ENCODE results near the gene THG1L.

The THG1L gene

DNA sequence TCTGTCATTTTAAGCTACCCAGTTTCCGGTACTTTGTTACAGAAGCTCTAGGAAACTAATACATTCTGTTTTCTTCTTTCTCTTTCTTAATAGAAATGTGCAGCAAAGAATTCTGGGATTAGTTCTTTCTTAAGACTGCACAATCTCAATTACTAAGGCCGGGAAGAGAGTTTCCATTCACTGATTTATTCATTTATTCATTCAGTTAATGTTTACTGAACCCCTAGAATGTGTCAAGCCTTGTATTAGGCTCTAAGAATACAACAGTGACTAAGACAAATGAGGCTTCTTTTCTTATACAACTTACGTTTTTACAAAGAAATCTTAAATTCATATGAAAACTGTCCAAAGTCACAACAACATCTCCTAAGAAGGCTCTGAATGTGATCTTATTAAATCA lies 27.5 kb upstream of the THG1L start:
- TF ChIP-seq, protein P1, sequence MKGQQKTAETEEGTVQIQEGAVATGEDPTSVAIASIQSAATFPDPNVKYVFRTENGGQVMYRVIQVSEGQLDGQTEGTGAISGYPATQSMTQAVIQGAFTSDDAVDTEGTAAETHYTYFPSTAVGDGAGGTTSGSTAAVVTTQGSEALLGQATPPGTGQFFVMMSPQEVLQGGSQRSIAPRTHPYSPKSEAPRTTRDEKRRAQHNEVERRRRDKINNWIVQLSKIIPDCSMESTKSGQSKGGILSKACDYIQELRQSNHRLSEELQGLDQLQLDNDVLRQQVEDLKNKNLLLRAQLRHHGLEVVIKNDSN (IDR thresholded peaks at IDR 0.05), result no peak
- TF ChIP-seq, protein P2, sequence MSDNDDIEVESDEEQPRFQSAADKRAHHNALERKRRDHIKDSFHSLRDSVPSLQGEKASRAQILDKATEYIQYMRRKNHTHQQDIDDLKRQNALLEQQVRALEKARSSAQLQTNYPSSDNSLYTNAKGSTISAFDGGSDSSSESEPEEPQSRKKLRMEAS (IDR thresholded peaks at IDR 0.05), result no peak
- TF ChIP-seq TEAD4 (IDR thresholded peaks at IDR 0.05) (no peak), ZBTB7A (IDR thresholded peaks at IDR 0.05; ENCODE audit: low read depth) (no peak), EP300 (IDR thresholded peaks at IDR 0.05; ENCODE audit: borderline replicate concordance) (no peak), TAF1 (IDR thresholded peaks at IDR 0.05; ENCODE audit: low read depth) (no peak), RAD21 (IDR thresholded peaks at IDR 0.05; ENCODE audit: low read depth) (no peak)

DNA sequence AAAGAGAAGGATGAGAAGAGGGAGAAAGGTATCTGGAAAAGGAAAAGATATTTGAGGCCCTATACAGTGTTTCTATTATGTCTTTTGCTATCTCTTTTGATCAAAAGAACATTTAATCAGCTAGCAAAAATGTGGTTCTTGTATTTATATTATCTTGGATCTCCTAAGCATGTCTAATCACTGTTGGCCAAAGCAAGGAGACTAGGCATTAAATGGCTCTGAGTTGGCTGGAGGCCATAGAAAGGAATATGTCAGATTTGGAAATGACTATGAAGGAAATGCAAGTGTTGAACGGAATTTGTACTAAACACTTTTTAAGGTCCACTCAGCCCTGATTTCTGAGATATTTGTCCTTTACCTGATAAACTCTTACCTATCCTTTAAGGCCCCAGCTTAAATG lies 22.4 kb upstream of the THG1L start:
- TF ChIP-seq YY1 (IDR thresholded peaks at IDR 0.05; ENCODE audit: low read depth) (no peak), TEAD4 (IDR thresholded peaks at IDR 0.05) (no peak), EGR1 (IDR thresholded peaks at IDR 0.05) (no peak), TAF1 (IDR thresholded peaks at IDR 0.05; ENCODE audit: low read depth) (no peak), CEBPB (IDR thresholded peaks at IDR 0.05) (no peak), TCF12 (IDR thresholded peaks at IDR 0.05; ENCODE audit: low read depth) (no peak), NFIC (IDR thresholded peaks at IDR 0.05) (no peak), EP300 (IDR thresholded peaks at IDR 0.05; ENCODE audit: borderline replicate concordance) (no peak)
- TF ChIP-seq, protein P1 (IDR thresholded peaks at IDR 0.05), result no peak
- TF ChIP-seq, protein P3, sequence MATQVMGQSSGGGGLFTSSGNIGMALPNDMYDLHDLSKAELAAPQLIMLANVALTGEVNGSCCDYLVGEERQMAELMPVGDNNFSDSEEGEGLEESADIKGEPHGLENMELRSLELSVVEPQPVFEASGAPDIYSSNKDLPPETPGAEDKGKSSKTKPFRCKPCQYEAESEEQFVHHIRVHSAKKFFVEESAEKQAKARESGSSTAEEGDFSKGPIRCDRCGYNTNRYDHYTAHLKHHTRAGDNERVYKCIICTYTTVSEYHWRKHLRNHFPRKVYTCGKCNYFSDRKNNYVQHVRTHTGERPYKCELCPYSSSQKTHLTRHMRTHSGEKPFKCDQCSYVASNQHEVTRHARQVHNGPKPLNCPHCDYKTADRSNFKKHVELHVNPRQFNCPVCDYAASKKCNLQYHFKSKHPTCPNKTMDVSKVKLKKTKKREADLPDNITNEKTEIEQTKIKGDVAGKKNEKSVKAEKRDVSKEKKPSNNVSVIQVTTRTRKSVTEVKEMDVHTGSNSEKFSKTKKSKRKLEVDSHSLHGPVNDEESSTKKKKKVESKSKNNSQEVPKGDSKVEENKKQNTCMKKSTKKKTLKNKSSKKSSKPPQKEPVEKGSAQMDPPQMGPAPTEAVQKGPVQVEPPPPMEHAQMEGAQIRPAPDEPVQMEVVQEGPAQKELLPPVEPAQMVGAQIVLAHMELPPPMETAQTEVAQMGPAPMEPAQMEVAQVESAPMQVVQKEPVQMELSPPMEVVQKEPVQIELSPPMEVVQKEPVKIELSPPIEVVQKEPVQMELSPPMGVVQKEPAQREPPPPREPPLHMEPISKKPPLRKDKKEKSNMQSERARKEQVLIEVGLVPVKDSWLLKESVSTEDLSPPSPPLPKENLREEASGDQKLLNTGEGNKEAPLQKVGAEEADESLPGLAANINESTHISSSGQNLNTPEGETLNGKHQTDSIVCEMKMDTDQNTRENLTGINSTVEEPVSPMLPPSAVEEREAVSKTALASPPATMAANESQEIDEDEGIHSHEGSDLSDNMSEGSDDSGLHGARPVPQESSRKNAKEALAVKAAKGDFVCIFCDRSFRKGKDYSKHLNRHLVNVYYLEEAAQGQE (IDR thresholded peaks at IDR 0.05; ENCODE audit: low read depth), result no peak
- TF ChIP-seq, protein P2 (IDR thresholded peaks at IDR 0.05), result no peak

DNA sequence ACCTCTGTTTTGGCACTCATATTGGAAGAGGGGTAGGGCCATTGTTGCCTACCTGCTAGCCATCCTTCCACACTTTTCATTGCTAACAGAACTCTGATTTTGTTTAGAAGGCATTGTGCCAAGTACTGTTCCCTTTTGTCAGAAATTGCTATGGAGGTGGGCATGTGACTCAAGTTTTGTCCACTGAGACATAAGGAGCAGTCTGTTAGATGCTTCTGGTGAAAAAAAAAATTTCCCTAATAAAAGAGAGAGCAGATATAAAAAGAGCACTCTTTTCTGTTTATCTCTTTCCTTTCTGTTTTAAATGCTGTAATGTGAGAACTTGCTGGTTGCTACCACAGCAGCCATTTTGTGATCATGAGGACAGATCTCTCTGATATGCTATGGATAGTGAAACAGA lies 21.9 kb upstream of the THG1L start:
- no peak for TF ChIP-seq RAD21 (IDR thresholded peaks at IDR 0.05; ENCODE audit: low read depth)
- TF ChIP-seq ZBTB7A (IDR thresholded peaks at IDR 0.05; ENCODE audit: low read depth), result no peak
- no peak for TF ChIP-seq CEBPB (IDR thresholded peaks at IDR 0.05)
- TF ChIP-seq FOXM1 (IDR thresholded peaks at IDR 0.05; ENCODE audit: borderline replicate concordance, low read depth), result no peak
- TF ChIP-seq TEAD4 (IDR thresholded peaks at IDR 0.05), result no peak
- TF ChIP-seq, protein P1 (IDR thresholded peaks at IDR 0.05), result no peak
- no peak for TF ChIP-seq TAF1 (IDR thresholded peaks at IDR 0.05; ENCODE audit: low read depth)
- TF ChIP-seq YY1 (IDR thresholded peaks at IDR 0.05; ENCODE audit: low read depth), result no peak
- no peak for TF ChIP-seq EP300 (IDR thresholded peaks at IDR 0.05; ENCODE audit: borderline replicate concordance)
- no peak for TF ChIP-seq NFIC (IDR thresholded peaks at IDR 0.05)
- TF ChIP-seq TCF12 (IDR thresholded peaks at IDR 0.05; ENCODE audit: low read depth), result no peak
- no peak for TF ChIP-seq EGR1 (IDR thresholded peaks at IDR 0.05)
- TF ChIP-seq, protein P2 (IDR thresholded peaks at IDR 0.05), result no peak
- no peak for TF ChIP-seq CREB1 (IDR thresholded peaks at IDR 0.05; ENCODE audit: low read depth)
- TF ChIP-seq, protein P3 (IDR thresholded peaks at IDR 0.05; ENCODE audit: low read depth), result no peak

DNA sequence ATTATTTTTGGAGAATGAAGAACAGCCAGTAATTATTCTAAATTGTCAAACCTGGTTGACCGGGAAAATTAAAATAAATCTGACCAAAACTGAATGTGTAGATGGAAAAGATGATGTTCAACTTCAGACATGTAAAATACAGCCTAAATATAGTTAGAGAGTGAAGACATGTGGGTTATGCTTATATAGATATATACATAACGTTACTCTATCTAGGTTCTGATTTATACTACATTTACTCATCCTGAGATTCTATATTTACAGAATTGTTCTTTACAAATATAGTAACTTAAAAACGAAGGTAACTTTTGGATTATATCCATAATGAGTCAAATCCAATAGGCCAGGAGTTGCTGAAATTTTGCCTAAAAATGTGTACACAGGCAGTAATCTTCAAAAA lies 20.8 kb upstream of the THG1L start:
- TF ChIP-seq FOXM1 (IDR thresholded peaks at IDR 0.05; ENCODE audit: borderline replicate concordance, low read depth) (no peak), CEBPB (IDR thresholded peaks at IDR 0.05) (no peak), CREB1 (IDR thresholded peaks at IDR 0.05; ENCODE audit: low read depth) (no peak), EGR1 (IDR thresholded peaks at IDR 0.05) (no peak), TCF12 (IDR thresholded peaks at IDR 0.05; ENCODE audit: low read depth) (no peak), EP300 (IDR thresholded peaks at IDR 0.05; ENCODE audit: borderline replicate concordance) (no peak), YY1 (IDR thresholded peaks at IDR 0.05; ENCODE audit: low read depth) (no peak), TEAD4 (IDR thresholded peaks at IDR 0.05) (no peak), RAD21 (IDR thresholded peaks at IDR 0.05; ENCODE audit: low read depth) (no peak), ZBTB7A (IDR thresholded peaks at IDR 0.05; ENCODE audit: low read depth) (no peak)
- TF ChIP-seq, protein P2 (IDR thresholded peaks at IDR 0.05), result no peak

DNA sequence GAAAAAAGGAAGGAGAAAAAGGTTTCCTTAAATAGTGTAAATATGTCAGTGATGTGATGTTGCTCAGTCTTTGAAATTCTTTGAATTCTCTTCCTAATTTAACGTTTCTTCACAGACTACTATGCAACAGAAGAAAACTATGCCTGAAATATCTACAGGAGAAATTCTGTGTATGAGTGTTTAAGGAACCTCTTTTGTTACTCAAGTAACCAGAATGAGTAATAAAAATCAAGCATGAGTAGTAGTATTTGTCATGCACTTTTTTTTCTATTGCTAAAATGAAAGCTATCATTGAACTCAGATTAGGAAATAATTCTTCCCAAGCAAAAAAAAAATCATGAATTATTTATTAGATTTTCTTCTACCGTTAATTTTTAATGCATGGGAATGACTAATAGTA lies 20.3 kb upstream of the THG1L start:
- TF ChIP-seq EP300 (IDR thresholded peaks at IDR 0.05; ENCODE audit: borderline replicate concordance), result no peak
- TF ChIP-seq, protein P2 (IDR thresholded peaks at IDR 0.05), result no peak
- no peak for TF ChIP-seq CEBPB (IDR thresholded peaks at IDR 0.05)
- no peak for TF ChIP-seq ZBTB7A (IDR thresholded peaks at IDR 0.05; ENCODE audit: low read depth)
- TF ChIP-seq, protein P1 (IDR thresholded peaks at IDR 0.05), result no peak
- TF ChIP-seq TEAD4 (IDR thresholded peaks at IDR 0.05), result no peak
- TF ChIP-seq NFIC (IDR thresholded peaks at IDR 0.05), result no peak
- TF ChIP-seq TAF1 (IDR thresholded peaks at IDR 0.05; ENCODE audit: low read depth), result no peak
- TF ChIP-seq CREB1 (IDR thresholded peaks at IDR 0.05; ENCODE audit: low read depth), result no peak
- no peak for TF ChIP-seq FOXM1 (IDR thresholded peaks at IDR 0.05; ENCODE audit: borderline replicate concordance, low read depth)
- TF ChIP-seq, protein P3 (IDR thresholded peaks at IDR 0.05; ENCODE audit: low read depth), result no peak
- no peak for TF ChIP-seq RAD21 (IDR thresholded peaks at IDR 0.05; ENCODE audit: low read depth)
- TF ChIP-seq EGR1 (IDR thresholded peaks at IDR 0.05), result no peak
- TF ChIP-seq TCF12 (IDR thresholded peaks at IDR 0.05; ENCODE audit: low read depth), result no peak
- no peak for TF ChIP-seq YY1 (IDR thresholded peaks at IDR 0.05; ENCODE audit: low read depth)

All from Ishikawa (cell line).